K562 (cell line): ENCODE results near the gene INPP4B. TPM values are rescaled to one million over a fixed set of nuclear protein-coding genes. Genes with fewer than 3 reads are reported as not detected.

Experiments
- ATAC-seq: fragments of 200-7000 bp; cut with Tn5 transposase; 3 replicates; pipeline ENCODE4 v1.9.1; 2020; ENCODE audit warnings: moderate library complexity
- BruUV-seq: library from RNA; stranded (reverse); fragments of 400-500 nt; replicated peaks from 2 replicates; lab custom pipeline; 2021; lab: Mats Ljungman, UMichigan
- CTCF ChIA-PET: fragments of 300-600 bp; formaldehyde crosslinking; extraction: SDS; loops from one replicate; lab custom pipeline; 2021; ENCODE audit warnings: low intra/inter-chr PET ratio; lab: Yijun Ruan, JAX
- POLR2A ChIA-PET: fragments of 300-600, 350-650 bp; sonication (Branson Sonifier 250); formaldehyde crosslinking; extraction: SDS; loops from one replicate; lab custom pipeline; 2021; ENCODE audit warnings: antibody characterized with exemption, inconsistent platforms; lab: Yijun Ruan, JAX
- DNase-seq, 4 experiments: peaks; one replicate each; pipeline versions ENCODE4 v3.0.0 to v3.0.0-alpha.2; 2011 to 2018; ENCODE audit warnings: low spot score in 3 of 4, mixed read lengths in 3 of 4; ENCODE audit errors: extremely low read depth in 1 of 4
- FAIRE-seq: peaks from 2 replicates; lab custom pipeline; 2011; peaks lifted over from hg19 to GRCh38; lab: Jason Lieb, UNC
- H2AFZ ChIP-seq: 2 replicates; pipeline ENCODE4 v1.6.0; 2011; ENCODE audit warnings: low read depth, low read length, control low read depth, inconsistent platforms
- H3K27ac ChIP-seq: fragments of 200-600 bp; 3 replicates; pipeline ENCODE4 v1.8.0; 2011; ENCODE audit warnings: low read depth, mild to moderate bottlenecking, control low read depth, inconsistent platforms, low read length, moderate library complexity, mixed read lengths; ENCODE audit errors: extremely low read depth
- H3K27me3 ChIP-seq, 2 experiments: fragments of 300-600 bp in 1 of 2; 2 replicates in 1 of 2; 3 replicates in 1 of 2; pipeline versions ENCODE4 v1.6.0 to v1.8.0; 2011; ENCODE audit warnings: inconsistent platforms in 2 of 2, low read length in 2 of 2, mild to moderate bottlenecking in 1 of 2, mixed read lengths in 1 of 2, moderate library complexity in 1 of 2; ENCODE audit not compliant: control insufficient read depth in 2 of 2, insufficient read depth in 2 of 2
- H3K36me3 ChIP-seq: fragments of 300-600 bp; 3 replicates; pipeline ENCODE4 v1.8.0; 2011; ENCODE audit warnings: mild to moderate bottlenecking, low read length, inconsistent platforms; ENCODE audit not compliant: control insufficient read depth, insufficient read depth
- H3K4me1 ChIP-seq, 2 experiments: fragments of 200-600 bp in 1 of 2; replicated peaks in 1 of 2; 2 replicates in 1 of 2; 3 replicates in 1 of 2; pipeline versions ENCODE4 v1.5.1 to v1.8.0; 2011; ENCODE audit warnings: inconsistent platforms in 2 of 2, low read length in 2 of 2, mild to moderate bottlenecking in 1 of 2, mixed read lengths in 1 of 2, moderate library complexity in 1 of 2; ENCODE audit not compliant: control insufficient read depth in 2 of 2, insufficient read depth in 2 of 2
- H3K4me2 ChIP-seq: 2 replicates; pipeline ENCODE4 v1.6.1; 2011; ENCODE audit warnings: low read length, control low read depth, inconsistent platforms, mixed read lengths; ENCODE audit not compliant: insufficient read depth
- H3K4me3 ChIP-seq: fragments of 200-600 bp; sonication (generic), shearing (Covaris generic); 2 replicates; pipeline ENCODE4 v1.5.1; 2016; ENCODE audit warnings: control low read depth, inconsistent platforms
- H3K79me2 ChIP-seq: fragments of 200-600 bp; 3 replicates; pipeline ENCODE4 v1.8.0; 2011; ENCODE audit warnings: low read length, inconsistent platforms; ENCODE audit not compliant: control insufficient read depth, insufficient read depth
- H3K9ac ChIP-seq, 2 experiments: 2 replicates each; pipeline versions ENCODE4 v1.6.0 to v1.6.1; 2011; ENCODE audit warnings: low read depth in 2 of 2, low read length in 2 of 2, control low read depth in 1 of 2, inconsistent platforms in 1 of 2, mild to moderate bottlenecking in 1 of 2, mixed read lengths in 1 of 2; ENCODE audit not compliant: insufficient read depth in 1 of 2
- H3K9me1 ChIP-seq: one replicate; pipeline ENCODE4 v1.6.0; 2011; ENCODE audit warnings: inconsistent platforms, mild to moderate bottlenecking, low read length, moderate library complexity; ENCODE audit not compliant: control insufficient read depth, insufficient read depth
- H3K9me3 ChIP-seq: replicated peaks from 2 replicates; pipeline ENCODE4 v1.5.1; 2011; ENCODE audit warnings: low read depth, low read length, inconsistent platforms; ENCODE audit not compliant: control insufficient read depth, insufficient read depth
- H4K20me1 ChIP-seq: replicated peaks from 2 replicates; pipeline ENCODE4 v1.6.1; 2011; ENCODE audit warnings: low read length, inconsistent platforms, mixed read lengths; ENCODE audit not compliant: control insufficient read depth, insufficient read depth
- CBX5 ChIP-seq: IDR thresholded peaks from 2 replicates; pipeline ENCODE4 v1.6.1; 2014; ENCODE audit warnings: low read depth, borderline replicate concordance
- ELF1 ChIP-seq: fragments of 200-800 bp; sonication (Bioruptor generic); IDR thresholded peaks from 2 replicates; pipeline ENCODE4 v1.6.1; 2016; ENCODE audit warnings: missing genetic modification characterization, missing compliant biosample characterization
- MEIS2 ChIP-seq: fragments of 450-650 bp; IDR thresholded peaks from 2 replicates; pipeline ENCODE4 v1.6.1; 2014; ENCODE audit warnings: mild to moderate bottlenecking; ENCODE audit not compliant: partially characterized antibody
- RBM15 ChIP-seq: fragments of 200-400 bp; formaldehyde crosslinking; IDR thresholded peaks from 2 replicates; pipeline ENCODE4 v1.6.1; 2018; ENCODE audit warnings: mild to moderate bottlenecking, low read length, moderate library complexity; ENCODE audit not compliant: insufficient read depth
- STAG1 ChIP-seq: sonication (generic); formaldehyde crosslinking; IDR thresholded peaks from 2 replicates; pipeline ENCODE4 v1.5.0; 2020; ENCODE audit warnings: missing genetic modification reagents, borderline replicate concordance
- ZNF121 ChIP-seq: sonication (generic); formaldehyde crosslinking; conservative IDR thresholded peaks from 2 replicates; pipeline ENCODE4 v1.8.0; 2022; ENCODE audit warnings: missing genetic modification reagents
- ZNF212 ChIP-seq: fragments of 450-650 bp; formaldehyde crosslinking; IDR thresholded peaks from 2 replicates; pipeline ENCODE4 v1.4.0; 2020; ENCODE audit warnings: mild to moderate bottlenecking
- in situ Hi-C: fragments of 300-500 bp; cut with MboI; formaldehyde crosslinking; loops from 4 replicates; pipeline ENCODE4 v1.15.0; 2018; ENCODE audit warnings: inconsistent platforms, mixed read lengths
- intact Hi-C: fragments of 100-400 bp; cut with micrococcal nuclease; formaldehyde crosslinking; loops from 2 replicates; pipeline ENCODE4 v1.14.2; 2022
- polyA plus RNA-seq, 8 experiments: library from polyadenylated mRNA; depleted of rRNA in 4 of 8; stranded (reverse) in 5 of 8; unstranded in 3 of 8; fragments of >200 nt; fragmentation: Nextera tagmentation in 2 of 8; fragmentation: Illumina TruSeq in 1 of 8; extraction: Ambion mirVana in 2 of 8; extraction: Trizol in 1 of 8; gene quantifications; 2 replicates each; pipeline versions ENCODE4 v1.2.1 to v1.2.3, GENCODE V29; 2011 to 2014; ENCODE audit warnings: inconsistent platforms in 1 of 8, missing spikeins in 1 of 8
- total RNA-seq, 7 experiments: library from RNA; depleted of rRNA in 6 of 7; stranded (reverse); fragments of >200 nt in 6 of 7; fragmentation: Illumina TruSeq in 2 of 7; extraction: Trizol in 2 of 7; gene quantifications; 2 replicates each; pipeline versions ENCODE4 v1.2.1 to v1.2.3, GENCODE V29; 2011 to 2021; ENCODE audit warnings: low replicate concordance in 1 of 7
- TF ChIP-seq, protein P1 (sequence below): sonication (generic); formaldehyde crosslinking; IDR thresholded peaks from 2 replicates; pipeline ENCODE4 v1.8.0; 2022; ENCODE audit warnings: mild to moderate bottlenecking, low read depth, missing genetic modification reagents
- TF ChIP-seq, protein P2 (sequence below): fragments of 450-650 bp; formaldehyde crosslinking; IDR thresholded peaks from 2 replicates; pipeline ENCODE4 v1.4.0; 2022; ENCODE audit warnings: mild to moderate bottlenecking, moderate library complexity

The INPP4B gene
- total and polyA plus RNA-seq, 9 of the 15 experiments (the other 6 are each of a cell fraction or from before 2014, with no cell fraction given): 0.04 to 0.11 TPM; not detected in 7

DNA sequence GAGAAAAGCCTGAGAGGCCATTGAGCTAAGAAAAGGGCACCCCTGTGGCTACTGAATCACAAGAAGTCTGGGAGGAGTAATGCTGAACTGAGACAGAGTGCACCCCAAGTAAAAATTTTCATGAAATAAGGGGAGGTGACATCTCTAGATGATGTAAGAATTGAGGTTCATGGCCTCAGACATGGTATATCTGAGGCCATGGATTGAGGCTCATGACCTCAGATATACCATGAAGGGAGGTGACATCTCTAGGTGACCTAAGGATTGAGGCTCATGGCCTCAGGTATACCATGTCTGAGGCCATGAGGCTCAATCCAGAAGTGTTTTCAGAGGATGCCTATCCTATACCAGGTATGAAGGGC, 560.9 kb downstream of the INPP4B start:
- no peak overlapping the region for H3K4me3 ChIP-seq
- no peaks in the 10 kb centered on the region for H4K20me1 ChIP-seq
- H3K9me3 ChIP-seq: no peaks in the 10 kb centered on the region
- no TSS peak for BruUV-seq
- intact Hi-C loops (no loop called here), in situ Hi-C loops (no loop called here)
- FAIRE-seq (no peak), DNase-seq (no peak), ATAC-seq (no peak)
- H3K27ac ChIP-seq: no peak overlapping the region
- no peaks in the 10 kb centered on the region for H3K4me1 ChIP-seq
- H3K79me2 ChIP-seq: no peaks in the 10 kb centered on the region
- H3K9me1 ChIP-seq: no peaks in the 10 kb centered on the region
- no peaks in the 10 kb centered on the region for H3K36me3 ChIP-seq
- no peak for TF ChIP-seq MEIS2
- TF ChIP-seq ZNF212 (CRISPR knock-in tag): no peak
- no peak for TF ChIP-seq ELF1 (tag)
- TF ChIP-seq STAG1 (CRISPR knock-in tag): no peak
- TF ChIP-seq ZNF121 (CRISPR knock-in tag): no peak
- TF ChIP-seq, protein P1, sequence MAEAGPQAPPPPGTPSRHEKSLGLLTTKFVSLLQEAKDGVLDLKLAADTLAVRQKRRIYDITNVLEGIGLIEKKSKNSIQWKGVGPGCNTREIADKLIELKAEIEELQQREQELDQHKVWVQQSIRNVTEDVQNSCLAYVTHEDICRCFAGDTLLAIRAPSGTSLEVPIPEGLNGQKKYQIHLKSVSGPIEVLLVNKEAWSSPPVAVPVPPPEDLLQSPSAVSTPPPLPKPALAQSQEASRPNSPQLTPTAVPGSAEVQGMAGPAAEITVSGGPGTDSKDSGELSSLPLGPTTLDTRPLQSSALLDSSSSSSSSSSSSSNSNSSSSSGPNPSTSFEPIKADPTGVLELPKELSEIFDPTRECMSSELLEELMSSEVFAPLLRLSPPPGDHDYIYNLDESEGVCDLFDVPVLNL (CRISPR knock-in tag): no peak
- TF ChIP-seq, protein P2, sequence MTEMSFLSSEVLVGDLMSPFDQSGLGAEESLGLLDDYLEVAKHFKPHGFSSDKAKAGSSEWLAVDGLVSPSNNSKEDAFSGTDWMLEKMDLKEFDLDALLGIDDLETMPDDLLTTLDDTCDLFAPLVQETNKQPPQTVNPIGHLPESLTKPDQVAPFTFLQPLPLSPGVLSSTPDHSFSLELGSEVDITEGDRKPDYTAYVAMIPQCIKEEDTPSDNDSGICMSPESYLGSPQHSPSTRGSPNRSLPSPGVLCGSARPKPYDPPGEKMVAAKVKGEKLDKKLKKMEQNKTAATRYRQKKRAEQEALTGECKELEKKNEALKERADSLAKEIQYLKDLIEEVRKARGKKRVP (CRISPR knock-in tag): no peak
- TF ChIP-seq RBM15: no peak
- TF ChIP-seq CBX5: no peak
- no peak overlapping the region for H2AFZ ChIP-seq
- no peak overlapping the region for H3K9ac ChIP-seq
- no peaks in the 10 kb centered on the region for H3K27me3 ChIP-seq
- POLR2A ChIA-PET: no interaction called here
- CTCF ChIA-PET: no interaction called here
- no peak overlapping the region for H3K4me2 ChIP-seq
